IPS DF 6.9 (cell line): ENCODE data around the gene PAX7.

Source experiments
- DNase-seq: peaks from one replicate; pipeline ENCODE4 v3.0.0-alpha.2; 2013; ENCODE audit warnings: low read depth, low spot score
- H3K27ac ChIP-seq: one replicate; pipeline ENCODE4 v1.5.1; 2013; ENCODE audit warnings: low read length, control low read depth
- H3K27me3 ChIP-seq: 2 replicates; pipeline ENCODE4 v1.6.1; 2013; ENCODE audit warnings: mild to moderate bottlenecking, low read length; ENCODE audit not compliant: control insufficient read depth, insufficient read depth
- H3K36me3 ChIP-seq: 2 replicates; pipeline ENCODE4 v1.6.1; 2013; ENCODE audit warnings: low read length; ENCODE audit not compliant: control insufficient read depth, insufficient read depth
- H3K4me1 ChIP-seq: 2 replicates; pipeline ENCODE4 v1.6.1; 2013; ENCODE audit warnings: low read length; ENCODE audit not compliant: control insufficient read depth, insufficient read depth
- H3K4me3 ChIP-seq: 2 replicates; pipeline ENCODE4 v1.5.1; 2013; ENCODE audit warnings: mild to moderate bottlenecking, low read length
- H3K9me3 ChIP-seq: 2 replicates; pipeline ENCODE4 v1.6.1; 2013; ENCODE audit warnings: low read length, inconsistent platforms; ENCODE audit not compliant: control insufficient read depth, insufficient read depth
- WGBS: extraction: QIAGEN DNeasy Blood & Tissue Kit; methylation state at CpG from one replicate; pipeline ENCODE4 v1.1.7; 2013; ENCODE audit warnings: mixed read lengths, missing lambda C conversion rate; ENCODE audit not compliant: insufficient read length, insufficient coverage; 5-methylcytosine and 5-hydroxymethylcytosine counted together

PAX7 gene

GRCh38 chr1:18730321-18730720 is 99.7 kb downstream of the PAX7 start:
- H3K27me3 ChIP-seq: no peaks in the 10 kb centered on the region
- H3K4me1 ChIP-seq: no peaks in the 10 kb centered on the region
- no peak overlapping the region for H3K27ac ChIP-seq
- H3K9me3 ChIP-seq: no peaks in the 10 kb centered on the region
- H3K36me3 ChIP-seq: no peaks in the 10 kb centered on the region
- H3K4me3 ChIP-seq: no peak overlapping the region
- no peak for DNase-seq
- no CpG with 5 or more reads among the region's 8 CpGs for WGBS

- DNase-seq: no peak
- no peaks in the 10 kb centered on the region for H3K27me3 ChIP-seq
- no peaks in the 10 kb centered on the region for H3K4me1 ChIP-seq
- H3K9me3 ChIP-seq: no peaks in the 10 kb centered on the region
- H3K36me3 ChIP-seq: no peaks in the 10 kb centered on the region
- no peak overlapping the region for H3K4me3 ChIP-seq
- H3K27ac ChIP-seq: no peak overlapping the region
- WGBS: no CpG with 5 or more reads among the region's 6 CpGs
Observed at GRCh38 chr1:18731148-18731547, 100.5 kb downstream of the PAX7 start.

GRCh38 chr1:18731591-18732235 is 101.1 kb downstream of the PAX7 start:
- no peaks in the 10 kb centered on the region for H3K9me3 ChIP-seq
- H3K4me3 ChIP-seq: no peak overlapping the region
- DNase-seq: no peak
- no peak overlapping the region for H3K27ac ChIP-seq
- no peaks in the 10 kb centered on the region for H3K27me3 ChIP-seq
- WGBS: no CpG with 5 or more reads among the region's 10 CpGs
- H3K4me1 ChIP-seq: no peaks in the 10 kb centered on the region
- no peaks in the 10 kb centered on the region for H3K36me3 ChIP-seq

- H3K4me1 ChIP-seq: no peaks in the 10 kb centered on the region
- WGBS: no CpG with 5 or more reads among the region's 6 CpGs
- H3K27me3 ChIP-seq: no peaks in the 10 kb centered on the region
- no peaks in the 10 kb centered on the region for H3K36me3 ChIP-seq
- no peak for DNase-seq
- no peaks in the 10 kb centered on the region for H3K9me3 ChIP-seq
- no peak overlapping the region for H3K27ac ChIP-seq
- H3K4me3 ChIP-seq: no peak overlapping the region
Observed at GRCh38 chr1:18732686-18733085, 102.0 kb downstream of the PAX7 start.

- WGBS: no CpG with 5 or more reads among the region's 15 CpGs
- Histone ChIP-seq H3K9me3 (no peaks in the 10 kb centered on the region), H3K4me1 (no peaks in the 10 kb centered on the region), H3K36me3 (no peaks in the 10 kb centered on the region), H3K27me3 (no peaks in the 10 kb centered on the region), H3K27ac (no peak overlapping the region), H3K4me3 (no peak overlapping the region)
- no peak for DNase-seq
Observed at GRCh38 chr1:18734001-18734400, 103.4 kb downstream of the PAX7 start.

GRCh38 chr1:18734461-18735223 is 104.0 kb downstream of the PAX7 start:
- no CpG with 5 or more reads among the region's 7 CpGs for WGBS
- H3K27me3 ChIP-seq: no peaks in the 10 kb centered on the region
- H3K9me3 ChIP-seq: no peaks in the 10 kb centered on the region
- no peak overlapping the region for H3K4me3 ChIP-seq
- no peak for DNase-seq
- H3K27ac ChIP-seq: no peak overlapping the region
- no peaks in the 10 kb centered on the region for H3K4me1 ChIP-seq
- H3K36me3 ChIP-seq: no peaks in the 10 kb centered on the region

- Histone ChIP-seq H3K27ac (no peak overlapping the region), H3K4me1 (no peaks in the 10 kb centered on the region), H3K4me3 (no peak overlapping the region), H3K9me3 (no peaks in the 10 kb centered on the region), H3K27me3 (no peaks in the 10 kb centered on the region), H3K36me3 (no peaks in the 10 kb centered on the region)
- DNase-seq: no peak
- no CpG with 5 or more reads among the region's 22 CpGs for WGBS
Observed at GRCh38 chr1:18735224-18735997, 104.8 kb downstream of the PAX7 start.

- Histone ChIP-seq H3K4me3 (no peak overlapping the region), H3K27ac (no peak overlapping the region), H3K9me3 (no peaks in the 10 kb centered on the region), H3K4me1 (no peaks in the 10 kb centered on the region), H3K36me3 (no peaks in the 10 kb centered on the region), H3K27me3 (no peaks in the 10 kb centered on the region)
- DNase-seq: no peak
- WGBS: no CpG with 5 or more reads among the region's 6 CpGs
Observed at GRCh38 chr1:18736958-18737357, 106.3 kb downstream of the PAX7 start.

- Histone ChIP-seq H3K9me3 (no peaks in the 10 kb centered on the region), H3K4me3 (no peak overlapping the region), H3K4me1 (no peaks in the 10 kb centered on the region), H3K36me3 (no peaks in the 10 kb centered on the region), H3K27me3 (no peaks in the 10 kb centered on the region), H3K27ac (no peak overlapping the region)
- no peak for DNase-seq
- WGBS: no CpG with 5 or more reads among the region's 11 CpGs
Observed at GRCh38 chr1:18738126-18738525, 107.5 kb downstream of the PAX7 start.

GRCh38 chr1:18738617-18739016 is 108.0 kb downstream of the PAX7 start:
- H3K27me3 ChIP-seq: no peaks in the 10 kb centered on the region
- no peak overlapping the region for H3K27ac ChIP-seq
- no peak overlapping the region for H3K4me3 ChIP-seq
- H3K36me3 ChIP-seq: no peaks in the 10 kb centered on the region
- no peaks in the 10 kb centered on the region for H3K9me3 ChIP-seq
- no peak for DNase-seq
- no CpG with 5 or more reads among the region's 3 CpGs for WGBS
- no peaks in the 10 kb centered on the region for H3K4me1 ChIP-seq
